ENCODE measurements around the gene IKZF3.
"Not testable (repeated sequence)": the region's sequence is repeated elsewhere in the genome, so short reads cannot be mapped to it uniquely, and the experiment has no call there.

IKZF3 gene

DNA sequence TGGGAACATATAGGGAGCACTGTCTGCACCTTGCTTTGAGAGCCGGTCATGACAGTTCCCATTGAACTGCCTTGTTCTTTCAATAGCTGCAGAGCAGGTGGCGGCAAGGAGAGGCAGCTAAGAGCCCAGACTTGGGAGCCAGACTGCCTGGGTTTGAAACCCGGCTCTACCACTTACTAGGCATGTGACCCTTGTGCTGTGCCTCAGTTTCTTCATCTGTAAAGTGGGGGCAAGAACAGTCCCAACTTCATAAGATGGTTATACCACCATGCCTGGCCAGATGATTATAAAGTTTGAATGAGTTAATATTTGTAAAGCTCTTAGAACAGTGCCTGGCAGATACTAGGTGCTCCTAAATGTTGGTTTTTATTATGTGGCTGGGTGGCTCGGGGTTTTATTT is 149.9 kb downstream of the IKZF3 start:
- DNase-seq: no peak

- DNase-seq: no peak
These were observed 152.3 kb downstream of the IKZF3 start for GRCh38 chr17:39711851-39712250.

DNA sequence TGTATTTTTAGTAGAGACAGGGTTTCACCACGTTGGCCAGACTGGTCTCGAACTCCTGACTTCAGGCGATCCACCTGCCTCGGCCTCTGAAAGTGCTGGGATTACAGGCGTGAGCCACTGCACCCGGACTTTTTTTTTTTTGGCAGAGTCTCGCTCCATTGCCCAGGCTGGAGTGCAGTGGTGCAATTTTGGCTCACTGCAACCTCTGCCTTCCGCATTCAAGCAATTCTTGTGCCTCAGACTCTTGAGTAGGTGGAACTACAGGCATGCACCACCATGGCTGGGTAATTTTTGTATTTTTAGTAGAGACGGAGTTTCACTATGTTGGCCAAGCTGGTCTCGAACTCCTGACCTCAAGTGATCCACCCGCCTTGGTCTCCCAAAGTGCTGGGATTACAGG is 153.0 kb downstream of the IKZF3 start:
- not testable (repeated sequence) for DNase-seq

DNA sequence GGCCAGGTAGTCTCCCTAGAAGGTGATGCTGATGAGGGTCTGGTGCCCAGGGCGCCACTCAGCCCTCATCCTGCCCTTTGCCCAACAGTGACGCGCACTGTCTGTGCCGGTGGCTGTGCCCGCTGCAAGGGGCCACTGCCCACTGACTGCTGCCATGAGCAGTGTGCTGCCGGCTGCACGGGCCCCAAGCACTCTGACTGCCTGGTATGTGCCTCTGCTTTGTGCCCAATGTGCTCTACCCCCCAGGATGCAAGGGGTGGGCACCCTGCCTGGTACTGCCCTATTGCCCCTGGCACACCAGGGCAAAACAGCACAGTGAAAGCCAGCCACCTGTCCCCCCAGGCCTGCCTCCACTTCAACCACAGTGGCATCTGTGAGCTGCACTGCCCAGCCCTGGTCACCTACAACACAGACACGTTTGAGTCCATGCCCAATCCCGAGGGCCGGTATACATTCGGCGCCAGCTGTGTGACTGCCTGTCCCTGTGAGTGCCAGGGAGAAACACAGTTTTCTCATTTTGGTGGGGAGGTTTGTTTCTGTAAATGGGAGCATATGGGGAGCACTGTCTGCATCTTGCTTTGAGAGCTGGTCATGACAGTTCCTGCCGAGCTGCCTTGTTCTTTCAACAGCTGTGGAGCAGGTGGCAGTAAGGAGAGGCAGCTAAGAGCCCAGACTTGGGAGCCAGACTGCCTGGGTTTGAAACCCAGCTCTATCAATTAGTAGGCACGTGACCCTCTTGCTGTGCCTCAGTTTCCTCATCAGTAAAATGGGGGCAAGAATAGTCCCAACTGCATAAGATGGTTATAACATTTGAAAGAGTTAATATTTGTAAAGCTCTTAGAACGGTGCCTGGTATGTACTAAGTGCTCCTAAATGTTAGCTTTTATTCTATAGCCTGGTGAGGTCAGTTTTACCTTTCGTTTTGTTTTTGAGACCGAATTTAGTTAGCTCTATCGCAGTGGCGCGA is 153.8 kb downstream of the IKZF3 start:
- no peak for DNase-seq

DNA sequence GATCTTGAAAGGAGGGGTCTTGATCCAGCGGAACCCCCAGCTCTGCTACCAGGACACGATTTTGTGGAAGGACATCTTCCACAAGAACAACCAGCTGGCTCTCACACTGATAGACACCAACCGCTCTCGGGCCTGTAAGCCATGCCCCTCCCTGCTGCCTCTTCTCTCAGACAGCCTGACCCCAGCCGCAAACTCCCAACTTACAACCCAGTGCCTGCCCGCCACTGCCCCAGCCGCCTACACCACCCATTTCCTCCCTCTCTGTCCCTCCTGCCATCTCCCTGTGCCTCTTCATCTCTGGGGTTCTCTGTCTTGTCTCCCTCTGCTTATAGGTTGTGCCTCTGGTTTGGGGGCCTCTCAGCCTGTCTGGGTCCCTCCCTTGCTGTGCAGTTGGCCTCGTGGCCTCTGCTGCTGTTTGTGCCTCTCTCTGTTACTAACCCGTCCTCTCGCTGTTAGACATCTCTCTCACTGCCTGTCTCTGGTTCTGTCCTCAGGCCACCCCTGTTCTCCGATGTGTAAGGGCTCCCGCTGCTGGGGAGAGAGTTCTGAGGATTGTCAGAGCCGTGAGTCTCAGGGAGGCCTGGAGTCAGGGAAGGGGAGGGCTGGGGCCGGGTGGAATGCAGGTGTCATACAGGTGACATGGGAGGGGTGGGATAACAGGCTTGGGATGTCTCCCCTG is 154.7 kb downstream of the IKZF3 start:
- DNase-seq: no peak
